Loucy (cell line): ENCODE measurements around the gene CLCN2.

Experiments used
- H2AFZ ChIP-seq: fragments of 200-600 bp; sonication (generic); 2 replicates; pipeline ENCODE4 v1.6.0; 2016; ENCODE audit warnings: antibody characterized with exemption, mild to moderate bottlenecking, low read length, moderate library complexity
- H3F3A ChIP-seq: fragments of 200-600 bp; 2 replicates; pipeline ENCODE4 v1.6.0; 2016; ENCODE audit warnings: antibody characterized with exemption, low read depth, mild to moderate bottlenecking
- H3K27me3 ChIP-seq: fragments of 200-600 bp; sonication (generic); 2 replicates; pipeline ENCODE4 v1.6.1; 2014; ENCODE audit warnings: low read length, mild to moderate bottlenecking; ENCODE audit not compliant: insufficient read depth, poor library complexity, severe bottlenecking
- H3K36me3 ChIP-seq: fragments of 200-600 bp; sonication (generic); 2 replicates; pipeline ENCODE4 v1.6.1; 2016; ENCODE audit warnings: low read length; ENCODE audit not compliant: insufficient read depth
- H3K4me1 ChIP-seq: fragments of 200-600 bp; sonication (generic); 2 replicates; pipeline ENCODE4 v1.5.1; 2014; ENCODE audit warnings: low read length, mild to moderate bottlenecking; ENCODE audit not compliant: insufficient read depth, poor library complexity, severe bottlenecking
- H3K4me2 ChIP-seq: fragments of 200-600 bp; sonication (generic); 2 replicates; pipeline ENCODE4 v1.6.0; 2014; ENCODE audit warnings: antibody characterized with exemption, low read length, low read depth, mild to moderate bottlenecking; ENCODE audit not compliant: poor library complexity, severe bottlenecking
- H3K4me3 ChIP-seq: fragments of 200-600 bp; sonication (generic); 2 replicates; pipeline ENCODE4 v1.5.1; 2014; ENCODE audit warnings: low read length, mild to moderate bottlenecking, mixed read lengths; ENCODE audit not compliant: poor library complexity, severe bottlenecking
- H3K79me2 ChIP-seq: fragments of 200-600 bp; sonication (generic); 2 replicates; pipeline ENCODE4 v1.6.1; 2014; ENCODE audit warnings: low read length; ENCODE audit not compliant: insufficient read depth
- H3K9ac ChIP-seq: fragments of 200-600 bp; sonication (generic); 2 replicates; pipeline ENCODE4 v1.6.0; 2014; ENCODE audit warnings: mild to moderate bottlenecking, low read depth, low read length, moderate library complexity; ENCODE audit not compliant: poor library complexity, severe bottlenecking
- H3K9me2 ChIP-seq: fragments of 200-600 bp; sonication (generic); replicated peaks from 2 replicates; pipeline ENCODE4 v1.6.1; 2016; ENCODE audit warnings: low read depth, low read length, mixed read lengths
- H3K9me3 ChIP-seq: fragments of 200-600 bp; sonication (generic); 2 replicates; pipeline ENCODE4 v1.6.1; 2014; ENCODE audit warnings: mild to moderate bottlenecking, antibody characterized with exemption, low read length, low read depth; ENCODE audit not compliant: insufficient read depth
- H4K20me1 ChIP-seq: fragments of 200-600 bp; sonication (generic); 2 replicates; pipeline ENCODE4 v1.6.0; 2014; ENCODE audit warnings: antibody characterized with exemption, low read length, mild to moderate bottlenecking; ENCODE audit not compliant: insufficient read depth, poor library complexity, severe bottlenecking
- CTCF ChIP-seq: fragments of 200-600 bp; sonication (generic); conservative IDR thresholded peaks from 2 replicates; pipeline ENCODE4 v1.5.1; 2014; ENCODE audit warnings: mild to moderate bottlenecking, antibody characterized with exemption, low read length
- EZH2phosphoT487 ChIP-seq: fragments of 200-600 bp; IDR thresholded peaks from 2 replicates; pipeline ENCODE4 v1.6.1; 2018; ENCODE audit warnings: antibody characterized with exemption, mild to moderate bottlenecking, moderate library complexity, borderline replicate concordance

Gene CLCN2

GRCh38 chr3:184327171-184327570 is 34.2 kb downstream of the CLCN2 start:
- H3K79me2 ChIP-seq = 0 out of 2 replicates have a peak, but pooled peaks cover 8% of the 10 kb centered on the region
- no peak overlapping the region for H3K4me2 ChIP-seq
- no peak overlapping the region for H3K9ac ChIP-seq
- no peak overlapping the region for H2AFZ ChIP-seq
- H3K4me3 ChIP-seq = no peak overlapping the region
- no peaks in the 10 kb centered on the region for H3K9me3 ChIP-seq
- no peaks in the 10 kb centered on the region for H3K9me2 ChIP-seq
- TF ChIP-seq CTCF (no peak), EZH2phosphoT487 (no peak)
- H3K27me3 ChIP-seq = no peaks in the 10 kb centered on the region
- peaks cover 26% of the 10 kb centered on the region for H4K20me1 ChIP-seq
- no peaks in the 10 kb centered on the region for H3F3A ChIP-seq
- no peaks in the 10 kb centered on the region for H3K4me1 ChIP-seq
- H3K36me3 ChIP-seq = peaks cover 95% of the 10 kb centered on the region

GRCh38 chr3:184325715-184326369 is 35.6 kb downstream of the CLCN2 start:
- no peaks in the 10 kb centered on the region for H3K27me3 ChIP-seq
- no peaks in the 10 kb centered on the region for H3F3A ChIP-seq
- no peaks in the 10 kb centered on the region for H3K9me3 ChIP-seq
- H3K4me2 ChIP-seq = no peak overlapping the region
- H3K9ac ChIP-seq = no peak overlapping the region
- TF ChIP-seq EZH2phosphoT487 (no peak), CTCF (no peak)
- peaks cover 20% of the 10 kb centered on the region; the same call in 1 of the 2 replicates for H3K79me2 ChIP-seq
- no peaks in the 10 kb centered on the region for H3K9me2 ChIP-seq
- no peak overlapping the region for H3K4me3 ChIP-seq
- peaks cover 39% of the 10 kb centered on the region for H4K20me1 ChIP-seq
- peaks cover 95% of the 10 kb centered on the region for H3K36me3 ChIP-seq
- H3K4me1 ChIP-seq = no peaks in the 10 kb centered on the region
- H2AFZ ChIP-seq = no peak overlapping the region

- Histone ChIP-seq H3K9me2 (no peaks in the 10 kb centered on the region), H3K27me3 (no peaks in the 10 kb centered on the region), H3K4me2 (no peak overlapping the region), H3K4me1 (no peaks in the 10 kb centered on the region), H3K4me3 (no peak overlapping the region), H3K36me3 (peaks cover 97% of the 10 kb centered on the region), H3K9me3 (no peaks in the 10 kb centered on the region), H4K20me1 (peaks cover 45% of the 10 kb centered on the region), H2AFZ (no peak overlapping the region), H3F3A (no peaks in the 10 kb centered on the region), H3K79me2 (peaks cover 26% of the 10 kb centered on the region; the same call in 1 of the 2 replicates), H3K9ac (no peak overlapping the region)
- no peak for TF ChIP-seq EZH2phosphoT487
- no peak for TF ChIP-seq CTCF
Measured at GRCh38 chr3:184325269-184325668, 36.1 kb downstream of the CLCN2 start.
